HFFc6 (cell line): ENCODE measurements around the gene CTRB2. TPM values are rescaled to one million over a fixed set of nuclear protein-coding genes. Genes with fewer than 3 reads are reported as not detected.
A peak's percentile ranks its signal among the peaks of the same experiment; 100 is the strongest.

Source experiments
- DNase-seq: peaks from one replicate; pipeline ENCODE4 v3.0.0-alpha.2; 2018
- H3K27ac Mint-ChIP-seq: 2 replicates; pipeline ENCODE4 v1.8.0; 2020; ENCODE audit warnings: mild to moderate bottlenecking, mixed read lengths
- H3K27me3 Mint-ChIP-seq: 2 replicates; pipeline ENCODE4 v1.8.0; 2021; ENCODE audit warnings: mild to moderate bottlenecking, moderate library complexity, mixed read lengths; ENCODE audit not compliant: insufficient read depth
- H3K36me3 Mint-ChIP-seq: 2 replicates; pipeline ENCODE4 v1.8.0; 2021; ENCODE audit warnings: low read depth, mixed read lengths
- H3K4me1 Mint-ChIP-seq: 2 replicates; pipeline ENCODE4 v1.8.0; 2020; ENCODE audit warnings: low read depth, mixed read lengths
- H3K4me3 Mint-ChIP-seq: 2 replicates; pipeline ENCODE4 v1.8.0; 2020; ENCODE audit warnings: mild to moderate bottlenecking, moderate library complexity, mixed read lengths
- H3K9me3 Mint-ChIP-seq: 2 replicates; pipeline ENCODE4 v1.8.0; 2020; ENCODE audit warnings: mild to moderate bottlenecking, mixed read lengths
- CTCF ChIP-seq: fragments of 200-600 bp; sonication (generic); IDR thresholded peaks from 2 replicates; pipeline ENCODE4 v1.5.0; 2021; ENCODE audit warnings: antibody characterized with exemption, mild to moderate bottlenecking
- total RNA-seq, 6 experiments: library from RNA; stranded (reverse); fragmentation: NEBNext Ultra II Directional; extraction: Animal tissue kit (Norgen Biotek cat#: 25700); gene quantifications; 2 replicates in 1 of 6; 3 replicates in 5 of 6; pipeline ENCODE4 v1.2.3, GENCODE V29; 2021

Gene CTRB2
- total RNA-seq, 6 experiments from 2014 or later, result not detected

GRCh38 chr16:75203096-75203495 is 3.9 kb downstream of the CTRB2 start:
- no peaks in the 10 kb centered on the region for H3K9me3 Mint-ChIP-seq
- peaks cover 20% of the 10 kb centered on the region for H3K27me3 Mint-ChIP-seq
- no peaks in the 10 kb centered on the region for H3K36me3 Mint-ChIP-seq
- no peak for TF ChIP-seq CTCF
- no peak for DNase-seq
- no peak overlapping the region for H3K4me3 Mint-ChIP-seq
- H3K4me1 Mint-ChIP-seq, result peaks cover 18% of the 10 kb centered on the region
- H3K27ac Mint-ChIP-seq, result no peak overlapping the region

GRCh38 chr16:75202069-75202590 is 4.8 kb downstream of the CTRB2 start:
- H3K27ac Mint-ChIP-seq, result no peak overlapping the region
- H3K27me3 Mint-ChIP-seq, result peaks cover 15% of the 10 kb centered on the region
- no peak overlapping the region for H3K4me3 Mint-ChIP-seq
- no peak for TF ChIP-seq CTCF
- peaks cover 24% of the 10 kb centered on the region for H3K4me1 Mint-ChIP-seq
- H3K9me3 Mint-ChIP-seq, result no peaks in the 10 kb centered on the region
- no peak for DNase-seq
- H3K36me3 Mint-ChIP-seq, result no peaks in the 10 kb centered on the region

GRCh38 chr16:75198135-75198600 is 8.8 kb downstream of the CTRB2 start:
- Mint-ChIP-seq H3K27me3 (peaks cover 13% of the 10 kb centered on the region), H3K4me1 (peaks cover 24% of the 10 kb centered on the region), H3K4me3 (peak overlapping the region; percentile 83), H3K9me3 (peaks cover 5% of the 10 kb centered on the region; the same call in 1 of the 2 replicates), H3K36me3 (no peaks in the 10 kb centered on the region), H3K27ac (no peak overlapping the region)
- DNase-seq, result no peak
- TF ChIP-seq CTCF, result no peak

- no peak overlapping the region for H3K27ac Mint-ChIP-seq
- H3K27me3 Mint-ChIP-seq, result peaks cover 13% of the 10 kb centered on the region
- DNase-seq, result no peak
- H3K9me3 Mint-ChIP-seq, result peaks cover 5% of the 10 kb centered on the region; the same call in 1 of the 2 replicates
- H3K4me3 Mint-ChIP-seq, result peak overlapping the region; percentile 83; the same call in 1 of the 2 replicates
- H3K36me3 Mint-ChIP-seq, result peaks cover 4% of the 10 kb centered on the region; the same call in 1 of the 2 replicates
- H3K4me1 Mint-ChIP-seq, result peaks cover 24% of the 10 kb centered on the region
- no peak for TF ChIP-seq CTCF
These were observed 9.3 kb downstream of the CTRB2 start for GRCh38 chr16:75197522-75198134.

GRCh38 chr16:75196836-75197235 is 10.1 kb downstream of the CTRB2 start:
- DNase-seq, result no peak
- no peak for TF ChIP-seq CTCF
- H3K4me1 Mint-ChIP-seq, result peaks cover 24% of the 10 kb centered on the region
- no peak overlapping the region for H3K27ac Mint-ChIP-seq
- peaks cover 5% of the 10 kb centered on the region; the same call in 1 of the 2 replicates for H3K36me3 Mint-ChIP-seq
- H3K9me3 Mint-ChIP-seq, result peaks cover 5% of the 10 kb centered on the region; the same call in 1 of the 2 replicates
- peaks cover 13% of the 10 kb centered on the region for H3K27me3 Mint-ChIP-seq
- H3K4me3 Mint-ChIP-seq, result no peak overlapping the region
